Gastroesophageal sphincter (tissue), 4 donors: ENCODE measurements around the gene LRRC45. TPM values are rescaled to one million over a fixed set of nuclear protein-coding genes. Genes with fewer than 3 reads are reported as not detected.

Source experiments
- ATAC-seq: fragments of 150-250 bp; one replicate; pipeline ENCODE4 v1.9.1; 2016; ENCODE audit warnings: mild to moderate bottlenecking, moderate library complexity
- H3K27ac ChIP-seq, 4 donors: fragments of 200-600 bp; sonication (generic) in 3 of 4; 1 replicate in 3 of 4; 2 replicates in 1 of 4; pipeline ENCODE4 v1.5.1; 2016 to 2019
- H3K27me3 ChIP-seq: fragments of 200-600 bp; sonication (generic); one replicate; pipeline ENCODE4 v1.5.1; 2019
- H3K36me3 ChIP-seq, 2 donors: fragments of 200-600 bp; sonication (generic); one replicate each; pipeline ENCODE4 v1.5.1; 2019; ENCODE audit warnings: control low read depth in 1 of 2
- H3K4me1 ChIP-seq, 3 donors: fragments of 200-600 bp; sonication (generic); 1 replicate in 2 of 3; 2 replicates in 1 of 3; pipeline ENCODE4 v1.5.1; 2016 to 2019; ENCODE audit warnings: control low read depth in 2 of 3
- H3K4me3 ChIP-seq, 2 donors: fragments of 200-600 bp; sonication (generic); one replicate each; pipeline ENCODE4 v1.5.1; 2019; ENCODE audit warnings: mild to moderate bottlenecking in 1 of 2, moderate library complexity in 1 of 2
- H3K9me3 ChIP-seq, 3 donors: fragments of 200-600 bp; sonication (generic); one replicate each; pipeline ENCODE4 v1.5.1; 2017 to 2019; ENCODE audit warnings: control low read depth in 2 of 3
- CTCF ChIP-seq, 4 experiments: fragments of 200-600 bp in 2 of 4; fragments of 450-650 bp in 2 of 4; sonication (generic) in 1 of 4; IDR thresholded peaks; one replicate each; pipeline ENCODE4 v1.5.1; 2017 to 2019; ENCODE audit warnings: antibody characterized with exemption in 4 of 4, mild to moderate bottlenecking in 2 of 4, moderate library complexity in 2 of 4
- EP300 ChIP-seq: sonication (generic); formaldehyde crosslinking; IDR thresholded peaks from one replicate; pipeline ENCODE4 v1.6.1; 2017; ENCODE audit warnings: antibody characterized with exemption, mild to moderate bottlenecking
- POLR2A ChIP-seq, 2 donors: fragments of 450-650 bp; IDR thresholded peaks; one replicate each; pipeline ENCODE4 v1.6.1; 2017; ENCODE audit warnings: antibody characterized with exemption in 2 of 2, mild to moderate bottlenecking in 2 of 2, moderate library complexity in 1 of 2
- POLR2AphosphoS5 ChIP-seq: sonication (generic); formaldehyde crosslinking; IDR thresholded peaks from one replicate; pipeline ENCODE4 v1.6.1; 2017; ENCODE audit warnings: antibody characterized with exemption
- WGBS, 2 donors: methylation state at CpG; one replicate each; pipeline ENCODE4 v1.1.5; 2018; ENCODE audit warnings: low coverage in 1 of 2; 5-methylcytosine and 5-hydroxymethylcytosine counted together
- total RNA-seq, 4 donors: library from RNA; depleted of rRNA; stranded (reverse); fragments of >200 nt; gene quantifications; one replicate each; pipeline ENCODE4 v1.1.0, GENCODE V29; 2016

Gene LRRC45
- total RNA-seq, 4 donors from 2014 or later, result 4.4 to 16.3 (median 12.4) TPM

DNA sequence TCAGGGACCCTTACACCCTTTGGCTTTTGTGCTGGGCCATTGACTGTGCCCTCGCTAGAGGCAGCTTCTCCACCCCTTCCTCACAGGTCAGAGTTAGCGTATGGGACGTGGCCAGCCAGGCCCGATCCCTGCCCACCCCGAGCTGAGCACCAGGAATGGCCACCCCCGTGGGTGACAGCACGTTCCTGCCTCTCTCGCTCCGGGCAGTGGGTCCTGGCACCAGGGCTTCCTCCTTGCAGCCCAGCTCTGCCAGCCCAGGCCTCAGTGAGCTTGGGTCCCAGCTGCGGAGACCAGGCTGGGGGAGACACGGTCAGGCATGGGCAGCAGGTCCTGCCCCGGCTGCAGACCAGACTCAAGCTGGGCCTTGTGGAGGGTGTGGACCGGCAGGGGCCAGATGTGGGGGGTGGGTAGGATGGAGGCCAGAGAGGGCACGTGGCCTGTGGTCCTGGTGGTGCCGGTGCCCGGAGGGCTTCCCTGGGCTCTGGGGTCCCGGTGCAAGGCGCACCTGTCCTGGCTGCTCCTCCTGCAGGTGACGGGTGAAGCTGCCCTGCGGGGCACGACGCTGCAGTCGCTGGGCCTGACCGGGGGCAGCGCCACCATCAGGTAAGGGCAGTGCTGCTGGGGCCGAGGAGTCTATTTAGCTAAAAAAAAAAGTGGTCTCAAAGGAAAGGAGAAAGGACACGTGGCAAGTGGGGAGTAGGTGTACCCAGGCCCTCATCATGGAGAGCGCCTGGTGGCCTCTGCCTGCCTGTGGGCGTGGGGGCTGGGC, 27.5 kb upstream of the LRRC45 start:
- Histone ChIP-seq H3K4me3 (no peak overlapping the region), H3K4me1 (peaks cover 0 to 29% (median 16%) of the 10 kb centered on the region in 3 donors), H3K9me3 (no peaks in the 10 kb centered on the region), H3K27ac (no peak overlapping the region), H3K27me3 (no peaks in the 10 kb centered on the region), H3K36me3 (peaks cover 0 to 50% of the 10 kb centered on the region in 2 donors)
- no peak for ATAC-seq
- TF ChIP-seq CTCF (IDR thresholded peaks at IDR 0.05) (no peak), EP300 (no peak), POLR2A (IDR thresholded peaks at IDR 0.05) (no peak), POLR2AphosphoS5 (no peak)
- no CpG with 5 or more reads among the region's 29 CpGs for WGBS, 2 donors

DNA sequence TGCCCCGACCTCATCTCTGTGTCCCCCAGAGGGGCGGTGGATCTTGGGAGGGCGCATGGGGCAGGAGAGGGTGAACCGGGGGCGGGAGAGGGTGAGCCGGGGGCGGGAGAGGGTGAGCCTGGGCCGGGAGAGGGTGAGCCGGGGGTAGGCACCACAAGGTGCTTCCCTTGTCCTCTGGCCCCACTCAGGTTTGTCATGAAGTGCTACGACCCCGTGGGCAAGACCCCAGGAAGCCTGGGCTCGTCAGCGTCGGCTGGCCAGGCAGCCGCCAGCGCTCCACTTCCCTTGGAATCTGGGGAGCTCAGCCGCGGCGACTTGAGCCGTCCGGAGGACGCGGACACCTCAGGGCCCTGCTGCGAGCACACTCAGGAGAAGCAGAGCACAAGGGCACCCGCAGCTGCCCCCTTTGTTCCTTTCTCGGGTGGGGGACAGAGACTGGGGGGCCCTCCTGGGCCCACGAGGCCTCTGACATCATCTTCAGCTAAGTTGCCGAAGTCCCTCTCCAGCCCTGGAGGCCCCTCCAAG, 26.8 kb upstream of the LRRC45 start:
- no peak for ATAC-seq
- TF ChIP-seq CTCF (IDR thresholded peaks at IDR 0.05) (no peak), POLR2AphosphoS5 (no peak), POLR2A (IDR thresholded peaks at IDR 0.05) (no peak), EP300 (no peak)
- H3K4me1 ChIP-seq, result peaks cover 0 to 24% (median 13%) of the 10 kb centered on the region in 3 donors
- no peak overlapping the region for H3K4me3 ChIP-seq
- H3K27ac ChIP-seq, result no peak overlapping the region
- no peaks in the 10 kb centered on the region for H3K9me3 ChIP-seq
- no peaks in the 10 kb centered on the region for H3K27me3 ChIP-seq
- WGBS, 2 donors, result no CpG with 5 or more reads among the region's 28 CpGs
- peaks cover 0 to 50% of the 10 kb centered on the region in 2 donors for H3K36me3 ChIP-seq

GRCh38 chr17:81996757-81997441, 26.2 kb upstream of the LRRC45 start:
- H3K36me3 ChIP-seq, result peaks cover 0 to 50% of the 10 kb centered on the region in 2 donors
- no peak for ATAC-seq
- H3K4me3 ChIP-seq, result no peak overlapping the region
- H3K4me1 ChIP-seq, result peaks cover 0 to 18% (median 8%) of the 10 kb centered on the region in 3 donors
- TF ChIP-seq POLR2A (IDR thresholded peaks at IDR 0.05), result no peak
- no peak for TF ChIP-seq CTCF (IDR thresholded peaks at IDR 0.05)
- TF ChIP-seq EP300, result no peak
- no peak for TF ChIP-seq POLR2AphosphoS5
- no peak overlapping the region for H3K27ac ChIP-seq
- H3K27me3 ChIP-seq, result no peaks in the 10 kb centered on the region
- H3K9me3 ChIP-seq, result no peaks in the 10 kb centered on the region
- WGBS, 2 donors, result 82 to 100% methylated on average over 2 to 4 of the region's 30 CpGs

- peaks cover 0 to 50% of the 10 kb centered on the region in 2 donors for H3K36me3 ChIP-seq
- H3K4me1 ChIP-seq, result peaks cover 0 to 17% (median 3%) of the 10 kb centered on the region in 3 donors
- TF ChIP-seq POLR2A (IDR thresholded peaks at IDR 0.05) (no peak), EP300 (no peak), POLR2AphosphoS5 (no peak), CTCF (IDR thresholded peaks at IDR 0.05) (no peak)
- H3K27ac ChIP-seq, result no peak overlapping the region
- ATAC-seq, result no peak
- no peak overlapping the region for H3K4me3 ChIP-seq
- no peaks in the 10 kb centered on the region for H3K27me3 ChIP-seq
- 85 to 89% methylated on average over 6 to 7 of the region's 7 CpGs for WGBS, 2 donors
- no peaks in the 10 kb centered on the region for H3K9me3 ChIP-seq
Measured at GRCh38 chr17:81998212-81998611, 24.9 kb upstream of the LRRC45 start.
